ENCODE results near the gene RBM15.

Gene RBM15

DNA sequence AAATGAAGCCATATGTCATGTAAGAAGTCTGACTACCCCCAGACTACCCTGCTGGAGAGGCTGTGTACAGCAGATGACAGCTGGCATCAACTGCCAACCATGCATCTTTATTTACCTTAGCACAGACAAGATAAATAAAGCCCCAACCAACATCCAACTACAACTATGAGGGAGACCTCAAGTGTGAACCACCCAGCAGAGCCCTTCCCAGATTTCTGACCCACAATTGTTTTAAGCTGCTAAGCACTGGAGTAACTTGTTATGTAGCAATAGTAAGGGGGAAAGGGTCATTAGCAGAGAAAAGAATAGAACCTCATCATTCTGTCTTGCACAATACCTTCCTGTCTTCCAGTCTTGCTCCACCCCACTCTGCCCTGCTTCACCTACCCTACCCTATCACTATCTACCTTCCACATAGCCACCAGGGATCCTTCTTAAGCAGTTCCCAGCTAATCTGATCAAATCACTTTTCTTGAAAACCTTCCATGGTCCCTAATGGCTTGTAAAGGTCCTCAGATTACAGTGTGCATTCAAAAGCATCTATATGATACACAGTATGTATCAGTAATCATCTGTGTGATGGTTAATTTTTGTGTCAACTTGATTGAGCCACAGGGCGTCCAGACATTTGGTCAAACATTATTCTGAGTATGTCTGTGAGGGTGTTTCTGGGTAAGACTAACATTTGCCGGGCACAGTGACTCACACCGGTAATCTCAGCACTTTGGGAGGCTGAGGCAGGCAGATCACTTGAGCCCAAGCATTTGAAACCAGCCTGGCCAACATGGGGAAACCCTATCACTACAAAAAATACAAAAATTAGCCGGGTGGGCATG lies 19.6 kb upstream of the RBM15 start:
- Histone ChIP-seq H3K9ac (ENCODE audit: low read depth in 1 of 2, low read length in 2 of 2) (no peak overlapping the region), H3K4me3 (ENCODE audit: low read depth in 1 of 2, low read length in 2 of 2) (no peak overlapping the region), H3K9me3 (ENCODE audit: control insufficient read depth in 1 of 2, low read length in 2 of 2) (no peaks in the 10 kb centered on the region), H3K27me3 (ENCODE audit: control insufficient read depth in 1 of 2, insufficient read depth in 2 of 2, low read length in 2 of 2) (no peaks in the 10 kb centered on the region), H3K27ac (ENCODE audit: low read depth, low read length) (no peak overlapping the region), H3K4me1 (ENCODE audit: control insufficient read depth in 1 of 2, insufficient read depth in 2 of 2, low read length in 2 of 2) (no peaks in the 10 kb centered on the region), H3K36me3 (ENCODE audit: control insufficient read depth in 1 of 2, insufficient read depth in 2 of 2, low read length in 2 of 2) (no peaks in the 10 kb centered on the region)

DNA sequence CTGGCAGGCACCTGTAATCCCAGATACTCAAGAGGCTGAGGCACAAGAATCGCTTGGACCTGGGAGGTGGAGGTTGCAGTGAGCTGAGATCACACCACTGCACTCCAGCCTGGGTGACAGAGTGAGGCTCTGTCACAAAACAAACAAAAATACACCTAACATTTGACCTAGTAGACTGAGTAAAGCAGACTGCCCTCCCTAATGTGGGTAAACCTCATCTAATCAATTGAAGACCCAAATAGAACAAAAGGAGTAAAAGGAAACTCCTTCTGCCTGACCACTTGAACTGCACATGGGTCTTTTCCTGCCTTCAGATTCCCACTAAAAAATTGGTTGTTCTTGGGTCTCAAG lies 19.0 kb upstream of the RBM15 start:
- no peak overlapping the region for H3K9ac ChIP-seq (ENCODE audit: low read depth in 1 of 2, low read length in 2 of 2)
- no peaks in the 10 kb centered on the region for H3K27me3 ChIP-seq (ENCODE audit: control insufficient read depth in 1 of 2, insufficient read depth in 2 of 2, low read length in 2 of 2)
- no peaks in the 10 kb centered on the region for H3K36me3 ChIP-seq (ENCODE audit: control insufficient read depth in 1 of 2, insufficient read depth in 2 of 2, low read length in 2 of 2)
- H3K4me1 ChIP-seq (ENCODE audit: control insufficient read depth in 1 of 2, insufficient read depth in 2 of 2, low read length in 2 of 2) = no peaks in the 10 kb centered on the region
- no peak overlapping the region for H3K27ac ChIP-seq (ENCODE audit: low read depth, low read length)
- H3K4me3 ChIP-seq (ENCODE audit: low read depth in 1 of 2, low read length in 2 of 2) = no peak overlapping the region
- H3K9me3 ChIP-seq (ENCODE audit: control insufficient read depth in 1 of 2, low read length in 2 of 2) = no peaks in the 10 kb centered on the region

DNA sequence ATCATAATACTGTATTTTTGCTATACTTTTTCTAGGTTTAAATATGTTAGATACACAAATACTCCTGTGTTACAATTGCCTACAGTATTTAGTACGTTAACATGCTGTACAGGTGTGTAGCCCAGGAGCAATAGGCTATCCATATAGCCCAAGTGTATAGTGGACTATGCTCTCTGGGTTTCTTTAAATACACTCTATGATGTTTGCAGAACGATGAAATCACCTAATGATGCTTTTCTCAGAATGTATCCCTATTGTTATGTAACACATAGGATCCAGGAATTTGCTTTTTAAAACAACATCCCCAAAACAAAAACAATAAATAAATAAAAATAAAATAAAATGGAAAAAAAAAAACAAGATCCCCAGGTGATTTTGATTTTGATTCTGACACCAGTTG lies 18.1 kb upstream of the RBM15 start:
- Histone ChIP-seq H3K4me3 (ENCODE audit: low read depth in 1 of 2, low read length in 2 of 2) (no peak overlapping the region), H3K9ac (ENCODE audit: low read depth in 1 of 2, low read length in 2 of 2) (no peak overlapping the region), H3K36me3 (ENCODE audit: control insufficient read depth in 1 of 2, insufficient read depth in 2 of 2, low read length in 2 of 2) (no peaks in the 10 kb centered on the region), H3K27me3 (ENCODE audit: control insufficient read depth in 1 of 2, insufficient read depth in 2 of 2, low read length in 2 of 2) (no peaks in the 10 kb centered on the region), H3K4me1 (ENCODE audit: control insufficient read depth in 1 of 2, insufficient read depth in 2 of 2, low read length in 2 of 2) (no peaks in the 10 kb centered on the region), H3K27ac (ENCODE audit: low read depth, low read length) (no peak overlapping the region), H3K9me3 (ENCODE audit: control insufficient read depth in 1 of 2, low read length in 2 of 2) (no peaks in the 10 kb centered on the region)

DNA sequence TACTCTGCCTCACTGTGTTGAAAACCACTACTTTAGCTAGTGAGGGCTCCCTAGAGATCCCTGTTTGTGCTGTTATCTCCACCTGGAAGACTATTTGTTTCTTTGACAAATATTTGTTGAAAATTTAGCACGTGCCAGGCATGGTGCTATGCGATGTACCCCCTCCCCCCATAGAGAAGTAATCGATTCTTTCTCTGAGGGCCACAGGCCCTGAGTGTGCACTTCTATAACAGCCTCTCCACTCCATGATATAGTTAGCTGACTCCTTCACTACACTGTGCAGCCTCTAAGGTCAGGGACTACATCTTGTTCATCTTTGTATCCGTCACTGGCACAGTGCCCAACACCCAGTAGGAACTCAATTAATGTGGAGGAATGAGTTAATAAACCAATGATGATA lies 17.3 kb upstream of the RBM15 start:
- Histone ChIP-seq H3K4me3 (ENCODE audit: low read depth in 1 of 2, low read length in 2 of 2) (no peak overlapping the region), H3K9me3 (ENCODE audit: control insufficient read depth in 1 of 2, low read length in 2 of 2) (no peaks in the 10 kb centered on the region), H3K27ac (ENCODE audit: low read depth, low read length) (no peak overlapping the region), H3K27me3 (ENCODE audit: control insufficient read depth in 1 of 2, insufficient read depth in 2 of 2, low read length in 2 of 2) (no peaks in the 10 kb centered on the region), H3K36me3 (ENCODE audit: control insufficient read depth in 1 of 2, insufficient read depth in 2 of 2, low read length in 2 of 2) (no peaks in the 10 kb centered on the region), H3K4me1 (ENCODE audit: control insufficient read depth in 1 of 2, insufficient read depth in 2 of 2, low read length in 2 of 2) (no peaks in the 10 kb centered on the region), H3K9ac (ENCODE audit: low read depth in 1 of 2, low read length in 2 of 2) (no peak overlapping the region)

DNA sequence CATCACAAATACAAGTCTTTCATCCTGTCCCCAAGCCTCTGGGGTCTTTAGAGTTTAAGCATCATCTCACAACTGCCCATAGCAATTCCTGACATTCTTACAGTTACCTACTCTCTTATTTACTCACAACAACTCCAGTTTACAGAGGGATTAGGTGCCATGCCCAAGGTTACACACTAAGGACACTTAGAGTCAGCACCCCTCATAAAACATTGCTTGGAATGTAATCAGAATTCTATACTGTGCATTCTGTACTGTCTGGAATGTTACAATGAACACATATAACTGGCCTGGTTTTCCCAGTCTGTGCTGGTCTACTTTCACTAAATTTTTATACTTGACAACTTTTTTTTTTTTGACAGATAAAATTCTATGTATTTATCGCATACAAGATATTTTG lies 14.5 kb upstream of the RBM15 start:
- no peaks in the 10 kb centered on the region for H3K4me1 ChIP-seq (ENCODE audit: control insufficient read depth in 1 of 2, insufficient read depth in 2 of 2, low read length in 2 of 2)
- no peak overlapping the region for H3K4me3 ChIP-seq (ENCODE audit: low read depth in 1 of 2, low read length in 2 of 2)
- no peaks in the 10 kb centered on the region for H3K27me3 ChIP-seq (ENCODE audit: control insufficient read depth in 1 of 2, insufficient read depth in 2 of 2, low read length in 2 of 2)
- no peaks in the 10 kb centered on the region for H3K9me3 ChIP-seq (ENCODE audit: control insufficient read depth in 1 of 2, low read length in 2 of 2)
- no peak overlapping the region for H3K9ac ChIP-seq (ENCODE audit: low read depth in 1 of 2, low read length in 2 of 2)
- H3K36me3 ChIP-seq (ENCODE audit: control insufficient read depth in 1 of 2, insufficient read depth in 2 of 2, low read length in 2 of 2) = no peaks in the 10 kb centered on the region
- H3K27ac ChIP-seq (ENCODE audit: low read depth, low read length) = no peak overlapping the region

DNA sequence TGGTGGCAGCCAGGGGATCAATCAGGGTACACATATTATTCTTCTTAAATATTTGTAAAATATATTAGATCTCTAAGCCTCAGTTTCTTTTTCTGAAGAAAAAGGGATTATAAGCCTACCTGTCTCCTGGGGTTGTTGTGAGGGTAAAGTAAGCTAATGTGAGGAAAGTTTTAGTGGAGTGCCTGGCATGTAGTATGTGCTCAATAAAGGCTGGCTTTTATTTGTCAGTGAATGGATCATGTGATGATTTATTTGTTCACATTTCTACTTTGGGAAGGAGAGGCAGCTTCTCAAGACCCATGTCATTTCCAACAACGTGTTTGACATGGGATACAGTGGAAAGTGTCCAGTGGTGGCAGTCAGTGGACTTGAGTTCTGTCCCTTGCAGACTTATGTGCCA lies 12.4 kb upstream of the RBM15 start:
- no peak overlapping the region for H3K27ac ChIP-seq (ENCODE audit: low read depth, low read length)
- no peak overlapping the region for H3K4me3 ChIP-seq (ENCODE audit: low read depth in 1 of 2, low read length in 2 of 2)
- H3K27me3 ChIP-seq (ENCODE audit: control insufficient read depth in 1 of 2, insufficient read depth in 2 of 2, low read length in 2 of 2) = no peaks in the 10 kb centered on the region
- H3K4me1 ChIP-seq (ENCODE audit: control insufficient read depth in 1 of 2, insufficient read depth in 2 of 2, low read length in 2 of 2) = no peaks in the 10 kb centered on the region
- no peaks in the 10 kb centered on the region for H3K9me3 ChIP-seq (ENCODE audit: control insufficient read depth in 1 of 2, low read length in 2 of 2)
- H3K36me3 ChIP-seq (ENCODE audit: control insufficient read depth in 1 of 2, insufficient read depth in 2 of 2, low read length in 2 of 2) = no peaks in the 10 kb centered on the region
- H3K9ac ChIP-seq (ENCODE audit: low read depth in 1 of 2, low read length in 2 of 2) = no peak overlapping the region

DNA sequence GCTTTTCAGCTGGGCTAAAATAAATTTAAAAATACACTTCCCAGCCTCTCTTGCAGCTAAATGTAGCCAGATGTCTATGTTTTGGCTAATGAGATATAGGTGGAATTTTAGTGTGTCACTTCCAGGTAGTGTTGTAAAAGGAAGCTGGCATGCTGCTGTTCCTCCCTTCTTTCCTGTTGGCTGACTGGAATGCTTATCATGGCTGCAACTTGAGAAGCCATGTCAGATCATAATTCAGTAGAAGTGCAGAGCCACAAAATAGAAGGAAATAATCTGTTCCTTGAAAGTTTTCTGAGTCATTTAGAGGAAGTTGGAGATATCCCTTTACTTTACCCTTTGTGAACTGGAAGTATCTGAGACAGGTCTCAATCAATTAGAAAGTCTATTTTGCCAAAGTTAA lies 10.9 kb upstream of the RBM15 start:
- Histone ChIP-seq H3K9ac (ENCODE audit: low read depth in 1 of 2, low read length in 2 of 2) (no peak overlapping the region), H3K27ac (ENCODE audit: low read depth, low read length) (no peak overlapping the region), H3K4me3 (ENCODE audit: low read depth in 1 of 2, low read length in 2 of 2) (no peak overlapping the region), H3K9me3 (ENCODE audit: control insufficient read depth in 1 of 2, low read length in 2 of 2) (no peaks in the 10 kb centered on the region), H3K36me3 (ENCODE audit: control insufficient read depth in 1 of 2, insufficient read depth in 2 of 2, low read length in 2 of 2) (no peaks in the 10 kb centered on the region), H3K27me3 (ENCODE audit: control insufficient read depth in 1 of 2, insufficient read depth in 2 of 2, low read length in 2 of 2) (no peaks in the 10 kb centered on the region), H3K4me1 (ENCODE audit: control insufficient read depth in 1 of 2, insufficient read depth in 2 of 2, low read length in 2 of 2) (no peaks in the 10 kb centered on the region)

DNA sequence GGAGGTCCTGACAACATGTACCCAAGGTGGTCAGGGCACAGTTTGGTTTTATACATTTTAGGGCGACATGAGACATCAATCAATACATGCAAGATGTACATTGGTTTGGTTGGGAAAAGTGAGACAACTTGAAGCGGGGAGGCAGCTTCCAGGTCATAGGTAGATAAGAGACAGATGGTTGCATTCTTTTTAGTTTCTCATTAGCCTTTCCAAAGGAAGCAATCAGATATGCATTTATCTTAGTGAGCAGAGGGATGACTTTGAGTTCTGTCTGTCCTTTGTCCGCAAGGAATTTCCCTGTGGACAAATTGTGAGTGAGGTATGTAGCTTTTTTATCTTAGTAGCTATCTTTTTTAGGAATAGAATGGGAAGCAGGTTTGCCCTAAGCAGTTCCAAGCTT lies 10.5 kb upstream of the RBM15 start:
- no peaks in the 10 kb centered on the region for H3K4me1 ChIP-seq (ENCODE audit: control insufficient read depth in 1 of 2, insufficient read depth in 2 of 2, low read length in 2 of 2)
- H3K27me3 ChIP-seq (ENCODE audit: control insufficient read depth in 1 of 2, insufficient read depth in 2 of 2, low read length in 2 of 2) = no peaks in the 10 kb centered on the region
- H3K9ac ChIP-seq (ENCODE audit: low read depth in 1 of 2, low read length in 2 of 2) = no peak overlapping the region
- H3K4me3 ChIP-seq (ENCODE audit: low read depth in 1 of 2, low read length in 2 of 2) = no peak overlapping the region
- H3K9me3 ChIP-seq (ENCODE audit: control insufficient read depth in 1 of 2, low read length in 2 of 2) = no peaks in the 10 kb centered on the region
- no peak overlapping the region for H3K27ac ChIP-seq (ENCODE audit: low read depth, low read length)
- H3K36me3 ChIP-seq (ENCODE audit: control insufficient read depth in 1 of 2, insufficient read depth in 2 of 2, low read length in 2 of 2) = no peaks in the 10 kb centered on the region

DNA sequence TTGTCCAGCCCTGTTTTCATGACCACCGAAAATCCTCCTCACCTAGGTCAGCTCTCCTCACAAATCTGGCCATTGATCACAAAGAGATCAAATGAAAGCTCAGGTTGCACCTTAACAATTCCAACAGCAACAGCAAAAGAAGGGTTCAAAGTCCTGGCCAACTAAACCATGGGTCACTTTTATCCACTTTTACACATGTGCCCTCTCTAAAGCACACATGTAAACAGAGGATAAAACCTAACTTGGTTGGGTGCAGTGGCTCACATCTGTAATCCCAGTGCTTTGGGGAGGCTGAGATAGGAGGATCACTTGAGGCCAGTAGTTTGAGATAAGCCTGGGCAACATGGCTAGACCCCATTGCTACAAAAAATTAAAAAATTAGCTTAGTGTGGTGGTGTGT lies 3.9 kb upstream of the RBM15 start:
- Histone ChIP-seq H3K36me3 (ENCODE audit: control insufficient read depth in 1 of 2, insufficient read depth in 2 of 2, low read length in 2 of 2) (peaks cover 0 to 2% of the 10 kb centered on the region in 2 donors), H3K9me3 (ENCODE audit: control insufficient read depth in 1 of 2, low read length in 2 of 2) (no peaks in the 10 kb centered on the region), H3K4me3 (ENCODE audit: low read depth in 1 of 2, low read length in 2 of 2) (no peak overlapping the region), H3K4me1 (ENCODE audit: control insufficient read depth in 1 of 2, insufficient read depth in 2 of 2, low read length in 2 of 2) (peaks cover 22 to 32% of the 10 kb centered on the region in 2 donors), H3K27ac (ENCODE audit: low read depth, low read length) (no peak overlapping the region), H3K9ac (ENCODE audit: low read depth in 1 of 2, low read length in 2 of 2) (no peak overlapping the region), H3K27me3 (ENCODE audit: control insufficient read depth in 1 of 2, insufficient read depth in 2 of 2, low read length in 2 of 2) (no peaks in the 10 kb centered on the region)

DNA sequence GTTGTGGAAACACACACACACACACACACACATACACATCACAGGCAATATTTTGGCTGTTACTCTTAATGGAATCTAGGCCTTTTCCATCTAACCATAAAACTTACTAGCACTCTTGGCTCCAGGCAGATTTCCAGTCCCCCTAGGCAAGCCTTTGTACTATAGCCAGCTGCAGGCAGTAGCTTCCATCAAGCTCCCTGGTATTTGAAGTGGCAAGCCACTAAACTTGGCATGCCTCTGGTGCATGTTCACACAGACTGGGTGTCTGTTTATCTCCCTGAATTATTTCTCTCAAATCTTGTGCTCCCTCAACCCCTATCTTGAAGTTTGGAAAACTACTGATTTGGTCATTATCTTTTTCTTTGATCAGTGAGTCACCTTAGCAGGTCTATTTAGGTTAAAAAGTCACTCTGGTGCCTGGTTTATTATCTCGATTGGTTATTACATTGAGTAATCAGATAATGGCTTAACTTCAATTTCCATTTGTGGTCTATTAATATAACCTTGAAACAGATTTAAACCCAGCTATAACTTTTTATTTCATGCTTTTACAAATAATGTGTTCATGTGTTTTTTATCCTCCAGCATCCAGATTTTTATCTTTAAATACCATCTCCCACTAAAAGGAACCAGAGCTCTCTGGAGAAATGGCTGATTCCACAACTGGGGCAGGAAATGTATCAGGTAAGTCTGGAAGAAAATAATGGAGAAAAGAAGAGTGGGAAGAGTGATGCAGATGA lies 2.7 kb upstream of the RBM15 start:
- Histone ChIP-seq H3K4me3 (ENCODE audit: low read depth in 1 of 2, low read length in 2 of 2) (peak overlapping the region in 1 of 2 donors; percentile 81), H3K27ac (ENCODE audit: low read depth, low read length) (no peak overlapping the region), H3K9ac (ENCODE audit: low read depth in 1 of 2, low read length in 2 of 2) (peak overlapping the region in 1 of 2 donors; percentile 8), H3K9me3 (ENCODE audit: control insufficient read depth in 1 of 2, low read length in 2 of 2) (no peaks in the 10 kb centered on the region), H3K27me3 (ENCODE audit: control insufficient read depth in 1 of 2, insufficient read depth in 2 of 2, low read length in 2 of 2) (no peaks in the 10 kb centered on the region), H3K4me1 (ENCODE audit: control insufficient read depth in 1 of 2, insufficient read depth in 2 of 2, low read length in 2 of 2) (peaks cover 34 to 44% of the 10 kb centered on the region in 2 donors), H3K36me3 (ENCODE audit: control insufficient read depth in 1 of 2, insufficient read depth in 2 of 2, low read length in 2 of 2) (peaks cover 3 to 14% of the 10 kb centered on the region in 2 donors)
